RWPE1 (cell line): ENCODE measurements around the gene KMT2B.

ENCODE experiments used
- CTCF ChIA-PET: fragments of 350-600 bp; sonication (Branson Sonifier 250); formaldehyde crosslinking; extraction: SDS; loops from one replicate; lab custom pipeline; 2021; lab: Yijun Ruan, JAX
- POLR2A ChIA-PET: fragments of 400-600 bp; formaldehyde crosslinking; extraction: SDS; loops from one replicate; lab custom pipeline; 2020; ENCODE audit warnings: antibody characterized with exemption; ENCODE audit not compliant: low non-redundant PET; lab: Yijun Ruan, JAX
- DNase-seq: peaks from one replicate; pipeline ENCODE4 v3.0.0; 2012; ENCODE audit warnings: low spot score
- H3K27ac ChIP-seq: fragments of 450-650 bp; 2 replicates; pipeline ENCODE4 v1.5.1; 2017
- TF ChIP-seq, protein P1 (sequence below): fragments of 450-650 bp; conservative IDR thresholded peaks from 2 replicates; pipeline ENCODE4 v1.5.1; 2017; ENCODE audit warnings: low read depth, mild to moderate bottlenecking

Gene KMT2B

GRCh38 chr19:35729021-35729420 lies 11.2 kb downstream of the KMT2B start:
- no peak for DNase-seq
- TF ChIP-seq, protein P1, sequence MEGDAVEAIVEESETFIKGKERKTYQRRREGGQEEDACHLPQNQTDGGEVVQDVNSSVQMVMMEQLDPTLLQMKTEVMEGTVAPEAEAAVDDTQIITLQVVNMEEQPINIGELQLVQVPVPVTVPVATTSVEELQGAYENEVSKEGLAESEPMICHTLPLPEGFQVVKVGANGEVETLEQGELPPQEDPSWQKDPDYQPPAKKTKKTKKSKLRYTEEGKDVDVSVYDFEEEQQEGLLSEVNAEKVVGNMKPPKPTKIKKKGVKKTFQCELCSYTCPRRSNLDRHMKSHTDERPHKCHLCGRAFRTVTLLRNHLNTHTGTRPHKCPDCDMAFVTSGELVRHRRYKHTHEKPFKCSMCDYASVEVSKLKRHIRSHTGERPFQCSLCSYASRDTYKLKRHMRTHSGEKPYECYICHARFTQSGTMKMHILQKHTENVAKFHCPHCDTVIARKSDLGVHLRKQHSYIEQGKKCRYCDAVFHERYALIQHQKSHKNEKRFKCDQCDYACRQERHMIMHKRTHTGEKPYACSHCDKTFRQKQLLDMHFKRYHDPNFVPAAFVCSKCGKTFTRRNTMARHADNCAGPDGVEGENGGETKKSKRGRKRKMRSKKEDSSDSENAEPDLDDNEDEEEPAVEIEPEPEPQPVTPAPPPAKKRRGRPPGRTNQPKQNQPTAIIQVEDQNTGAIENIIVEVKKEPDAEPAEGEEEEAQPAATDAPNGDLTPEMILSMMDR: no peak
- CTCF ChIA-PET: no interaction called here
- H3K27ac ChIP-seq: no peak overlapping the region
- POLR2A ChIA-PET: no interaction called here

GRCh38 chr19:35729763-35730162 lies 12.0 kb downstream of the KMT2B start:
- CTCF ChIA-PET: no interaction called here
- H3K27ac ChIP-seq: no peak overlapping the region
- POLR2A ChIA-PET: no interaction called here
- TF ChIP-seq, protein P1: no peak
- DNase-seq: no peak

GRCh38 chr19:35730326-35730725 lies 12.5 kb downstream of the KMT2B start:
- no peak for DNase-seq
- H3K27ac ChIP-seq: no peak overlapping the region; the same call in 1 of the 2 replicates
- CTCF ChIA-PET: interaction anchor here (0.7 kb wide), 1 partner anchor 18 kb away, joined by 6 read pairs; no protein-coding TSS in a partner anchor
- POLR2A ChIA-PET: interaction anchor here (0.6 kb wide), 1 partner anchor 513 kb away, joined by 3 read pairs; no protein-coding TSS in a partner anchor
- TF ChIP-seq, protein P1: no peak

GRCh38 chr19:35731353-35731752 lies 13.6 kb downstream of the KMT2B start:
- DNase-seq: no peak
- CTCF ChIA-PET: no interaction called here
- POLR2A ChIA-PET: no interaction called here
- H3K27ac ChIP-seq: peak overlapping the region; percentile 2
- TF ChIP-seq, protein P1: no peak

DNA sequence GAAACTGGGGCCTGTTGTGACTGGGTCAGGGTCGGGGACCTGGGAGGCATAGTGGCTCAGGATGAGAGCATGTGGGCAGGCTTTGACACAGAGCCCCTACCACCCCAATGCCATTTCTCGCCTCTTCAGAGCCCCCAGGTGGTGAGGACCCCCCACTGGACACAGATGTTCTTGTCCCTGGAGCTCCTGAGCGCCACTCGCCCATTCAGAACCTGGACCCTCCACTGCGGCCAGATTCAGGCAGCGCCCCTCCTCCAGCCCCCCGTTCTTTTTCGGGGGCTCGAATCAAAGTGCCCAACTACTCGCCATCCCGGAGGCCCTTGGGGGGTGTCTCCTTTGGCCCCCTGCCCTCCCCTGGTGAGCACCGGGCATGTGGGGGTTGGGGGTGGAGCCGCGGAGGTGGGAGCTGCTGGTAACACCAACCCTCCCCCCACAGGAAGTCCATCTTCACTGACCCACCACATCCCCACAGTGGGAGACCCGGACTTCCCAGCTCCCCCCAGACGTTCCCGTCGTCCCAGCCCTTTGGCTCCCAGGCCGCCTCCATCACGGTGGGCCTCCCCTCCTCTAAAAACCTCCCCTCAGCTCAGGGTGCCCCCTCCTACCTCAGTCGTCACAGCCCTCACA lies 14.1 kb downstream of the KMT2B start:
- H3K27ac ChIP-seq: peak overlapping the region; percentile 32; the same call in 1 of the 2 replicates
- TF ChIP-seq, protein P1: no peak
- POLR2A ChIA-PET: interaction anchor here (0.6 kb wide), 1 partner anchor 12 kb away, joined by 6 read pairs; no protein-coding TSS in a partner anchor
- CTCF ChIA-PET: no interaction called here
- DNase-seq: no peak

DNA sequence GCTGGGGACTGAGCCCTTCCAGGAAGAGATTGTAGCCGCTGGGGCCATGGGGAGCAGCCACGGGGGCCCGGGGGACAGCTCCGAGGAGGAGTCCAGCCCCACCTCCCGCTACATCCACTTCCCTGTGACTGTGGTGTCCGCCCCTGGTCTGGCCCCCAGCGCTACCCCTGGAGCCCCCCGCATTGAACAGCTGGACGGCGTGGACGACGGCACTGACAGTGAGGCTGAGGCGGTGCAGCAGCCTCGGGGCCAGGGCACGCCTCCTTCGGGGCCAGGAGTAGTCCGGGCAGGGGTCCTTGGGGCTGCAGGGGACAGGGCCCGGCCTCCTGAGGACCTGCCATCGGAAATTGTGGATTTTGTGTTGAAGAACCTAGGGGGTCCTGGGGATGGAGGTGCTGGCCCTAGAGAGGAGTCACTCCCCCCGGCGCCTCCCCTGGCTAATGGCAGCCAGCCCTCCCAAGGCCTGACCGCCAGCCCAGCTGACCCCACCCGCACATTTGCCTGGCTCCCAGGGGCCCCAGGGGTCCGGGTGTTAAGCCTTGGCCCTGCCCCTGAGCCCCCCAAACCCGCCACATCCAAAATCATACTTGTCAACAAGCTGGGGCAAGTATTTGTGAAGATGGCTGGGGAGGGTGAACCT lies 14.9 kb downstream of the KMT2B start:
- peak overlapping the region; percentile 32; the same call in 1 of the 2 replicates for H3K27ac ChIP-seq
- TF ChIP-seq, protein P1: no peak
- POLR2A ChIA-PET: interaction anchor here (0.6 kb wide), 1 partner anchor 11 kb away, joined by 6 read pairs; no protein-coding TSS in a partner anchor
- CTCF ChIA-PET: no interaction called here
- DNase-seq: no peak
